Subcutaneous adipose tissue (tissue), 4 donors: Measurements from ENCODE around the gene CDH22. TPM values are rescaled to one million over a fixed set of nuclear protein-coding genes. Genes with fewer than 3 reads are reported as not detected.

Source experiments
- total RNA-seq, 4 donors: library from RNA; depleted of rRNA; stranded (reverse); fragments of >200 nt; gene quantifications; one replicate each; pipeline ENCODE4 v1.1.0, GENCODE V29; 2016
- TF ChIP-seq, protein P1 (sequence below): fragments of 450-650 bp; IDR thresholded peaks from one replicate; pipeline ENCODE4 v1.5.1; 2016; ENCODE audit warnings: low read depth, mild to moderate bottlenecking, control low read depth, antibody characterized with exemption, moderate library complexity

Gene CDH22
- total RNA-seq, 4 donors from 2014 or later, result not detected

DNA sequence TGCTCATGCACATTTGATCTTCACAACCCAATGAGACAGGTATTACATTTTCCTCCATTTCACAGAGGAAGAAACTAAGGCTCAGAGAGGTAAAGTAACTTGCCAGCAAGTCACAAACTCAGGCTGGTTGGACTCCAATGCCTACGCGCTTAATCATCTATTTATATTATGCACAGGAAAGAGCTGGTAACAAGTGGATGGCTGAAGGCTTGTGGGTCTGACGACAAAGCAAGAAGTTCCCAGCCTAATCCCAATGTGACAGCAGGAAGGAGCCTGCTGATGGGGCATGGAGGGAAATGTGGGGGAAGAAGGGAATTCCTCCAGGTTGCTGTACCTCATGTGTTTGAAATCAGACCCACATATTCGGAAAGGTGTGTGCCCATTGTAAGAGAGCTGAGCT, 3.9 kb downstream of the CDH22 start:
- TF ChIP-seq, protein P1, sequence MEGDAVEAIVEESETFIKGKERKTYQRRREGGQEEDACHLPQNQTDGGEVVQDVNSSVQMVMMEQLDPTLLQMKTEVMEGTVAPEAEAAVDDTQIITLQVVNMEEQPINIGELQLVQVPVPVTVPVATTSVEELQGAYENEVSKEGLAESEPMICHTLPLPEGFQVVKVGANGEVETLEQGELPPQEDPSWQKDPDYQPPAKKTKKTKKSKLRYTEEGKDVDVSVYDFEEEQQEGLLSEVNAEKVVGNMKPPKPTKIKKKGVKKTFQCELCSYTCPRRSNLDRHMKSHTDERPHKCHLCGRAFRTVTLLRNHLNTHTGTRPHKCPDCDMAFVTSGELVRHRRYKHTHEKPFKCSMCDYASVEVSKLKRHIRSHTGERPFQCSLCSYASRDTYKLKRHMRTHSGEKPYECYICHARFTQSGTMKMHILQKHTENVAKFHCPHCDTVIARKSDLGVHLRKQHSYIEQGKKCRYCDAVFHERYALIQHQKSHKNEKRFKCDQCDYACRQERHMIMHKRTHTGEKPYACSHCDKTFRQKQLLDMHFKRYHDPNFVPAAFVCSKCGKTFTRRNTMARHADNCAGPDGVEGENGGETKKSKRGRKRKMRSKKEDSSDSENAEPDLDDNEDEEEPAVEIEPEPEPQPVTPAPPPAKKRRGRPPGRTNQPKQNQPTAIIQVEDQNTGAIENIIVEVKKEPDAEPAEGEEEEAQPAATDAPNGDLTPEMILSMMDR, result no peak

DNA sequence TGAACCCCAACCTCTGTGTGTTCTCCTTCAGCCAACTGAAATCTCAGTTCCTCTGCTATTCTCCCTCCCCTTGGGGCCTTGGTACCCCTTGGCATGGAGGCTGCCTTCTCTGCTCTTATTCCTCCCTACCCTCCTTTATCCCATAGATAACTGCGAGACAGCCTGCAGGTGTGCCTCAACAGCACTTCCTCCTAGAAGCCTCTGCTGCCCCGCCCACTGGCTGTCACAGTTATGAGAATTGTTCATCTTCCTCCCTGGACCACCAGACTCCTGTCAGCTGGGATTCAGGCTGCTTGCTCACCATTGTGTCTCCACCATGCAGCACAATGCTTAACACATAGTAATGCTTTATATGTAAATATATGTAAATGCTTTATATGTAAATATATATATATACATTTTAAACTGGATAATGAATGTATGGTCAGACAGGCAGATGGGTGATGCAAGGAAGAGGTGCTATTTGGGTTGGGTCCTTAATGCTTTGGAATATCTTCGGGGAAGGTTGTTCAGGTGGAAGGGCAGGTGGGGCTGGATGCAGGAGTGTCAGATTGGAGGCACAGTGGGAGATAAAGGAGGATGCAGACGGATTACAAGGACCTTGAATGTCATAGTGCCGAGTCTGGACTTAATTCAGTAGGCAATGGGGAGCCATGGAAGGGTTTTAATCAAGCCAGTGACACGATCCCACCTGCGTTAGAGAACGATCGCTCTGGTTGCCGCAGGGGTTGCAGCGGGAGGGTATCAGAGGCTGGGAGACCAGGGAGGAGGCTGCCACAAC, 4.9 kb downstream of the CDH22 start:
- TF ChIP-seq, protein P1, result no peak

DNA sequence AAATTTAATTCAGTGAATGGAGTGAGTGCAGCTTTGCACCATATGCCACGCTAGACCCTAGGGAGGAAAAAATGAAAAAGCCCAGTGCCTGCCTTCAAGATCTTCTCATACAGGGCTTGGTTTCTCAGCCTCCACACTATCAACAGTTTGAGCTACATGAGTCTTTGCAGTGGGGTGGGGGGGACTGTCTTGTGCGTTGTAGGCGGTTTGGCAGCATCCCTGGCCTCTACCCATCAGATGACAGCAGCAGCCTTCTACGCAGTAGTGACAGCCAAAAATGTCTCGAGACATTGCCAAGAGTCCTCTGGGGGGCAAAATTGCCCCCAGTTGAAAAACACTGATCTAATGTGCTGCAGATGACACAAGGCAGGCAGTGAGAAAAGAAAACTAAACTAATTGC, 6.2 kb downstream of the CDH22 start:
- TF ChIP-seq, protein P1, result no peak

DNA sequence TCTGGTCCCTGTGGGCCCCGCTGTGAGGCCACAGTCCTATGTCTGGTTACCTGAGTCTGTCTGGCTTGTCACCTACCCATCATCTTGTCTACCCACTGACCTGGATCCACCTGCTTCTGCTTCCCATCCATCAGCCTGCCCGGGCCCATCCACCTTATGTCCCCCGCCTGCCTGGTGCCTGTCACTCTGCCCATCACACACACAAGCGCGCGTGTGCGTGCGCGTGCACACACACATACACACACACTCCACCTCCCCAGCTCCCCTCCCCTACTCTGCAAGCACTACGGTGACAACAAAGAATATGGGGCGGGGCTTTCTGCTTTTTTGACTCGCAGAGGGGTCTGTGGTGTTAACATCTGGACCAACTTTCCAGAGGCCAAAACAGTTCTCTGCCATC, 8.0 kb downstream of the CDH22 start:
- TF ChIP-seq, protein P1, result no peak

DNA sequence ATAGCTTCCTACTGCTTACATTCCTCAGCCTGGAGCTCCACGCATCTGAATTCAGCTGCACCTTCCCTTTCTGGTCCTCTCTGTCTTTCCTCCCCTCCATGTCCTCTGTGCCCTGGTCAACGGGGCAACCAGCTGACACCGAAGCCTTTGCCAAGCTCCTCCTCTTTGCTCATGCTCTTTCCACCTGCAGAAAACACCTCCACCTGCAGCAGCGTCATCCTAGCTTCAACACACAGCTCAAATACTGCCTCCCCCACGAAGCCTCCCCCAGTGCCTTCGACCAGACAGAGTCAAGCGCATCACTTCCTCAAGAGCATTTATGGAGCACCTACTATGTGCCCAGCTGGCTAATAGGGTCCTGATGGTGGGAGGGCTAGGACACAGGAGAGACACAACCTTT, 9.2 kb downstream of the CDH22 start:
- TF ChIP-seq, protein P1, result no peak

DNA sequence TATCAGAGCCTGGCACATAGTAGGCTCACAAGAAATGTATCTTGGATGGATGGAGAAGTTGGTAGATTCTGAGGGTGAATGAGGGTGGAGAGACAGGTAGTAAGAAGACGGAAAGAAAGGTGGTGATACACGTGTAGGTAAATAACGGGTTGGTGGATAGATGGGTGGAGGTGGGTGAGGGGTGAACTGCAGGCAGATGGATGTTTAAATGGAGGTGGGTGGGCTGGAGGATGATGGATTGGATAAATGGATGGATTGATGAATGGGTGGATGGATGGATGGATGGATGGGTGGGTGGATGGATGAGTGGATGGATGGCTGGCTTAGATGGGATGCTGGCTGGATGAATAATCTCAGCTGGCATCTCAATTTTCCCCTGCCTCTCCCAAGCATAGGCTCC, 9.9 kb downstream of the CDH22 start:
- TF ChIP-seq, protein P1, result no peak

DNA sequence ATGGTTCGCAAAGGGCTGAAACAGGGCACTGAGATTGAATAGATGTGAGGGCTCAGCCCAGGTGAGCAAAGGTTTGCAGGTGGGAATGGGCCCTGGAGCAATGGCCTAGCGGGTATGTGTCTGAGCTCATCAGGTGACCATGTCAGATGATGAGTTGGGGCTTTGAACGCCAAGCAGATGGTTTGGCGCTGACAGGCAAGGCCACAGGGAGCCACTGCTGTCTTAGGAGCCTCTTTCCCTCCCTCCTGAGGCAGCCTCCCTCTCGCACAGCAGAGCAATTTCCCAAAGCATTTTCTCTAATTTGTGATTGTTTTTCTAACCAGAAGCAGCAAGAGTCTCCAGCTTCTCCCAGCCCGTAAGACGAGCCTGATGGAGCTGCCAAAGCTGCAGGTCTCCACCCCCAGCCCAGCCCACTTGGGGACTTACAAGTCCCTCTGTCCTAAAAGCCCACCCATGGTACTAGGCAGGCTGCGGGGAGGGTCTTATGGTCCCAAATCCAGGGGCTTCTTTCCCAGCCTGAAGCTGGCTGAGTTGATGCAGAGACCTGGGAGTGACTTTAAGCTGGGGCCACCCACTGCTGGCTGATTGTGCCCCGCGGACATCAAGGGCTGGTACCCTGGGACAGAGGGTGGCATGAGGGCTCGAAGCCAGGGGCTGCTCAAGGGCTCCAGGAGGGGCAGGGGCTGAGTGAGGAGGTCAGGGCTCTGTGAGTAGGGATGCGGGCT, 11.6 kb downstream of the CDH22 start:
- TF ChIP-seq, protein P1, result no peak
